GM21825 (cell line): ENCODE data around the gene RPL7A.
"Not testable (repeated sequence)": the region's sequence is repeated elsewhere in the genome, so short reads cannot be mapped to it uniquely, and the experiment has no call there.

ENCODE experiments used
- ATAC-seq: cut with Tn5 transposase; IDR thresholded peaks from one replicate; pipeline ENCODE4 v1.9.1; 2021; ENCODE audit warnings: mild to moderate bottlenecking, moderate library complexity; ENCODE audit not compliant: unreplicated experiment

Gene RPL7A

GRCh38 chr9:133347985-133348717 lies at the start of gene RPL7A, which contains the start of gene MED22:
TSS of gene RPL7A (plus strand) at chr9:133348218. CDS start at chr9:133348244, 26 bp downstream.
TSS of gene MED22 (minus strand) at chr9:133348131. CDS start at chr9:133346662, 1,469 bp downstream.
- ATAC-seq = peak; percentile 55

- ATAC-seq = not testable (repeated sequence)
Measured at GRCh38 chr9:133299996-133300395, 48.0 kb upstream of the RPL7A start.

DNA sequence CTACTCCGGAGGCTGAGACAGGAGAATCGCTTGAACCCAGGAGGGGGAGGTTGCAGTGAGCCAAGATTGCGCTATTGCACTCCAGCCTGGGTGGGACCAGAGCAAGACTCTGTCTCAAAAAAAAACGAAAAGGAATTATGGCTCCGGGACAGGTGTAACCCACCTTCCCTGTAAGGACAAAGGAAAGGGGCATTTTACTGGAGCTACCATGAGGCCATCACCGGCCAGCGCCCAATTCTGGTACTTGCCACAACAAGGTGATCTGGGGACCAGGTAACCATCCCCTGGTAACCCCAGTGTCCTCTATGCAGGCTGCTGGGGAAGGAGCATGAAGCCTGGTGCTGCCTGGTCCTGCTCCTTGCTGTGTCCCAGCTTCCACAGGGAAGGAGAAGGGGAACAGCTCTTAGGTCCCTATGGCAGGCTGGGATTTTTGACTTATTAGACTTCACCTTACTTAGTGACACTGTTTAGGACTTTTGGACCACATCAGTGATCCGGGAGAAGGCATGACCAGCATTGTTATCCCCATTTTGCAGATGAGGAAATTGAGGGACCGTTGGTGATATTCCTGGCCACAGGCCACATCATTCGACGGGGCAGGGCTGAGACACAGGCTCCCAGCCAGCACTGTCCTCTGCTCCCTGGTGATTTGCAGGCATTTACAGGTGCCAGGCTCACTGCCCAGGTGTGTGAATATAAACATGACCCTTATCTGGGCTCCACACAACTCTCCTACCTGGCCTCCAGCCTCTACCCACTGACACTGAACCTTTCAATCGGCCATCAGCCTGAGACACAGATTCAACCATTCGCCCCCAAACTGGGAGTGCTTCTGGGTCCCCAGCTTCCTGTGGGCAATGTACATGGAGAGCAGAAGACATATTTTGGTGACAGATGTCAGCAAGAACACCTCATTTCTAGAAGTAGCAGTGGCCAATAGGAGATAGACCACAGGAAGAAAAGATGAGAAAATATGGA lies 46.5 kb upstream of the RPL7A start:
- ATAC-seq = no peak

DNA sequence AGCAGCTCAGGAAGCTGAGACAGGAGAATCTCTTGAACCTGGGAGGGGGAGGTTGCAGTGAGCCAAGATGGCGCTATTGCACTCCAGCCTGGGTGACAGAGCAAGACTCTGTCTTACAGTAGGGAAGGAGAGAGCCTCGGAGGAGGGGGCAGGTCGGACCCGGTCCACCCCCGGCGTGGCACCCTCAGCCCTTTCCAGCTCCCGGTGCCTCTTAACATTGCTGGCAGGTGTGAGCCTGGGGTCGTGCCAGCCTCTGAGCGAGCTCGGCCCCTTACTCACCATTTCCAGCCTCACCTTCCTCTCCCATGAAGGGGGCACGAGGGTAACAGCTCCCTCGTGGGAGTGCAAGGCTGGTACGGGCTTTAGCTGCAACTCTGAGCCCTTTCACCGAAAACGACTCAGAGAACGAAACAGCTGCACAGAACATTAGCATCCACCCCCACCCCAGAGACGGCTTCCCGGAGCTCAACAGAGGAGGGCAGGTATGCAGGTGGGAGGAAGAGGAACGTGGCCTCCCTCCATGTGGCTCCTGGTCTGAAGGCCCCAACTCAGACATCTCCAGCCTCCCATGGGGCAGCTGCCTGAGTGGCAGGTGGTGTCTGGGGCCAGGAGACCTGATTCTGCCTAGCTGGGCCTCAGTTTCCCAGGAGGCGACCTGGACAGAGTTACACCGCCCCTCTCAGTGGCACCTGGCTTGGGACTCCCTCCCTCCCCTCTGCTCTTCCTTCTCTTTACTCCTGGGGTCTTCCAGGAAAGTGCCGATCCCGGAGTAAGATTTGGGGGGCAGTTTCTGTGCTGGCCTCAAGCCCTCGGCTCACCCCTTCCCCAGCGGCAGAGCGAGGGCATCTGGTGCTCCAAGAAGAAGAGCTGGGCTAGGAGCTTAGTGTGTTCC lies 44.5 kb upstream of the RPL7A start:
- no peak for ATAC-seq

- no peak for ATAC-seq
Measured at GRCh38 chr9:133304158-133304470, 43.9 kb upstream of the RPL7A start.

GRCh38 chr9:133304477-133305377 lies 43.3 kb upstream of the RPL7A start:
- no peak for ATAC-seq

DNA sequence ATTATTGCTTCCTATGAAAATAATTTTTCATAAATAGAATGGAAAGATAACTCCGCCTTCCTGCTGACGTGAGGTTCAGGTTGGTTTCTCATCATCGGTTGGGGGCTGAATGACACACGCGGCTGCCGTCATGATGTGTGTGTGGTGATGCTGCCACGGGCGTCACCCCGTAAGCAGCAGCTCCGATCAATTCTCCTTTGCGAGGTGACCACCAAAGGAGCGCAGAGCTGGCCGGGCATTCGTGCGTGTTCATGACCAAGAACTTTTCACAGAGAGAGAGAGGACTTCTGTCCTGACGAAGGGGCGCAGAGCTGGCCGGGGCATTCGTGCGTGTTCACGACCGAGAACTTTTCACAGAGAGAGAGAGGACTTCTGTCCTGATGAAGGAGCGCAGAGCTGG lies 42.3 kb upstream of the RPL7A start:
- no peak for ATAC-seq

DNA sequence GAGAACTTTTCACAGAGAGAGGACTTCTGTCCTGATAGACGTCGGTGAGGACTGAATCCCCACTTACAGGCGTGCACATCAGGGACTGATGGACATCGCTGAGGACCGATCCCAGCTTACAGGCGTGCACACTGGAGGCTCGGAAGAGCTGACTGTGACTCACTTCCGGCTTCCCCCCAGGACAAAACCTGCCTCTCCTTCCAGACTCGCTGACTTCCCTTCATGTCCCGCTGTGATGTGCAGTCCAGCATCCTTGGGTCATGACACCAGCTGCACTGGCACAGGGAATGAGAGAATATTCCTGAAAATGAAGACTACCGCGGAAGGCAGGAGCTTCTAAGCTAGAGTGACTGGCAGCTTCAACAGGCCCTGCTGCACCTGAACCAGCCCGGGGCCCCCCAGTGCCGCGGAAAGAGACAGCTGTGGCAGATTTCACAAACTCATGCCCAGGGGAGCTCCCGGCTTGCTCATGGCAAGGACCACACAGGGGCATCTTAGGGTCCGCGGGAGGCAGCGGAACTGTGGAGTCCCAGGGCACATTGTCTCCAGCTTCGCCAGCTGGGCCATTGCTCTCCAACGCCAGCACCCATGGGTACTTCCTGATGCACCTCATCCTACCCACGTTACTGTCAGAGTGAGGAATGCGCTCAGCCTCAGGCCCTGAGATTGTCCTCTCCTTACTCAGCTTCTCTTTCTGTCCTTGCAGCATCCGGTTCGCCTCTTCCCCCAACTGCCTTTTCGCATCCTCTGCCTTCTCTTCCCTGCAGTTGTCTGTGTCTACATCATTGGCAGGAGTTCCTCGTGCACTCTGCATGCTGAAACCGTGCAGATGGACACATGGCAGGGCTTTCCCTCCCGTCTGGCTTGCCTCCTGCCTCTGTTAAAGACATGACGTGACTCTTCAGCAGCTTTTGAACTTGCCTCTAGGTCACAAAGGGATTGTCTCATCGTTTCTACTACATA lies 41.5 kb upstream of the RPL7A start:
- ATAC-seq = no peak

DNA sequence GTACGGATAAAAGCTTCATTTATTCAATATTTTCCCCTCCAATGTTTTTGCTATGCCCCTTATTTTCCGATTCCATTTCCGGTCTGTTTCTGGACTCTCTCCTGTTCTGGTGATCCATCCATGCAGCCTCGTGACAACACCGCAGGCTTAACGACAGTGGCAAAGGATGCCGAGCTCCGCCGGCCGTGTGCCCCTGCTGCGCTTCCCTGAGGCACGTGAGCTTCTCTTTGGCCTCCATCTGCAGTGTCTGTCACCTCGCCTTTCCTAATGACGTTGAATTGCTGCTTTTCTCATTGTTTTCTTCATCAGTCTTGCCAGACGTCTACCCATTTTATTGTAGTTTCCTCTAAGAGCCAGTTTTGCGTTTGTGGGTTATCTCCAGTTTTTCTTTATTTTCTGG lies 40.7 kb upstream of the RPL7A start:
- no peak for ATAC-seq

- ATAC-seq = no peak
Measured at GRCh38 chr9:133309608-133310007, 38.4 kb upstream of the RPL7A start.

GRCh38 chr9:133315997-133316396 lies 32.0 kb upstream of the RPL7A start:
- ATAC-seq = no peak

- ATAC-seq = not testable (repeated sequence)
Measured at GRCh38 chr9:133317551-133317950, 30.5 kb upstream of the RPL7A start.

DNA sequence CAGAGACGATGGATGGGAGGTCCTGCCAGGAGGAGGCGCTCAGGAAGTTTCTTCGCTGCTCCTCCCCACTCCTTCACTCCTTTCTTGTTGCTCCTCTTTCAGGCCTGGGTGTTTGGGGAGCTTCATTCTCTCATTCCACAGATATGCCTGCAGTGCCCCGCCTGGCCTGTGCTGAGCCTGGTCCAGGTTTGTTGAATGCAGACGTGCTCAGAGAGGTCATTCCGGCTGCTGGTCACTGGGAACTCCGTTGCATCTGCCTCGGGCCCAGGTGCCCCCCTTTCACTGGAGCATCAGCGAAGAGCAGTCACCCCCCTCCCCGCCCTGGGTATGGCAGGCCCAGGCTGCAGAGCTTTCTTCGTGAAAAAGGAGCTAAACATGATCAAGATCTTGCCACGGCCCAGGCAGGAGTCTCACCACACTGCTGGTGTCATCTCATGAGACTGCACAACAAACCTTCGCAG lies 27.6 kb upstream of the RPL7A start:
- no peak for ATAC-seq

- ATAC-seq = no peak
Measured at GRCh38 chr9:133321411-133321935, 26.5 kb upstream of the RPL7A start.

DNA sequence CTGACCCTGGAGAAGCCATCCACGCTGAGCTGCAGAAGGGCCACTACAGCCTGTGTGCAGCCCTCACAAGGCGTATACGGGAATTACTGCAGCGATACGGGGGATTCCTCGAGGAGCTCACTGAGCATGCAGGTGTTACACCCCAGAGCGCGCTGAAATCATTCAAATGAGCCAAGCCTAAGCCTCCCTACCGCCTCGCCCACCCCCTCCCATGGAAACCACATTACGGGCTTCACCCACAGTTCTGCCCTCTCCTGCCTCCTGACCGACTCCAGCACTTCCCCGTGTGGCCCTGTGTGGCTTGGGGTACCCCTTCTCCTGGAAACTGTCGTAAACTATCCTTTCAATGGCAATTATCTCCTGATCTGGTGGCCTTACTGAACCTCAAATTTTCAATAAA lies 25.3 kb upstream of the RPL7A start:
- no peak for ATAC-seq

DNA sequence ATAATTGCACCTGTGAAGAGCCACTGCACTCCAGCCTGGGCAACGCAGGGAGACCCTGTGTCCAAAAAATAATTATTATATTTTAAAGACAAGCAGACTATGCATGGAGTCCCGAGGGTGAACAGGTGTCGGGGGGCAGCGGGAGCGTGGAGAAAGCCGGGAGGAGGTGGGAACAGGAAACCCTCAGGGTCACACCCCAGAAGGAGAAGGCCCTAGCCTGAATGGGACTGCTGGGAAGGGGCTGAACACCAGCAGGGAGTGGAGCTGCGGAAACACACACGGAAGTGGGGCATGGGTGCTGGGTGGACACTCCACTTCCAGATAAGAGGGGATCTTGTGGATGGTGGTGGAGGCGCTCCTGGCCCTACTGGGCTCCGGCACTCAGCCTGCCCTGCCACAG lies 24.8 kb upstream of the RPL7A start:
- no peak for ATAC-seq

DNA sequence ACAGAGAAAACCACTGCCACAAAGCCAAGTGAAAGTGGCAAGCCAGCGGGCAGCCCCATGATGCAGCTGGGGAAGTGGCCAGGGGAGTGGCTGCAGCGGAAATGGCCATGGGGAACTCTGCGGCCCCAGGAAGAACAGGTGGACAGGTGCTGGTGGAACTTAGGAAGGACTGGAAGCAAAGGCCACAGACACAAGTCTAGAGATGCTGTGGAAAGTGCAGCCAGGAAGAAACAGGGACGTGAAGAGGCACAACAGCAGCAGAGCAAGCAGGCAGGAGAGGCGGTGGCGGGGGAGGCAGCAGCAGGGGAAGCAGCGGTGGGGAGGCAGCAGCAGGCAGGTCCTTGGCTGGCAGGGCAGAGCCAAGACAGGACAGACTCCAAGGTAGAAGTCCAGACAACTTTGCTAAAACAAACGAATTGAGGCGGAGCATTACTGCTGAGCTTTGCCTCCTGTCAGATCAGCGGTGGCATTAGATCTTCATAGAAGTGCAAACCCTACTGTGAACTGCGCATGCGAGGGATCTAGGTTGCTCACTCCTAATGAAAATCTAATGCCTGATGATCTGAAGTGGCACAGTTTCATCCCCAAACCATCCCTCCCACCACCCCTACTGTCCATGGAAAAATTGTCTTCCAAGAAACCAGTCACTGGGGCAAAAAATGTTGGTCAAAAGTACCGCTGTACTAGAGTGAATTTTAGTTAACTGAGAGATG lies 23.9 kb upstream of the RPL7A start:
- no peak for ATAC-seq

DNA sequence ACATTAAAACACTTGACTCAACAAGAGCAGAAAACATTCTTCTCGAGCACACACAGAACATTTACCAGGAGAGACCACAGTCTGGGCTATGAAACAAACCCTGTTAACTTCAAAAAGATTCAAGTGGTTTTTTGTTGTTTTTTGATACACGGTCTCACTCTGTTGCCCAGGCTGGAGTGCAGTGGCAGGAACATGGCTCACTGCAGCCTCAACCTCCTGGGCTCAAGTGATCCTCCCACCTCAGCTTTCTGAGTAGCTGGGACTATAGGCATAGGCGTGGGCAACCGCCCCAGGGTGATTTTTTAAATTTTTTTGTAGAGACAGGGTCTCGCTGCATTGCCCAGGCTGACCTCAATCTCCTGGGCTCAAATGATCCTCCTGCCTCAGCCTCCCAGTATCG lies 21.0 kb upstream of the RPL7A start:
- ATAC-seq = not testable (repeated sequence)
